Measurements from ENCODE around the gene CMPK1.

Gene CMPK1

GRCh38 chr1:47361380-47361779, 27.8 kb downstream of the CMPK1 start:
- no peak for DNase-seq (ENCODE audit: low read depth)
- H3K4me3 ChIP-seq (ENCODE audit: low read depth, low read length), result no peak overlapping the region
- in situ Hi-C loops (cut with HindIII; ENCODE audit: low sequenced_read_pairs), result no loop called here
- TF ChIP-seq CTCF (IDR thresholded peaks at IDR 0.05; ENCODE audit: low read depth, low read length, missing control alignments), result no peak

GRCh38 chr1:47362828-47363227, 29.2 kb downstream of the CMPK1 start:
- no peak overlapping the region for H3K4me3 ChIP-seq (ENCODE audit: low read depth, low read length)
- in situ Hi-C loops (cut with HindIII; ENCODE audit: low sequenced_read_pairs), result no loop called here
- DNase-seq (ENCODE audit: low read depth), result no peak
- TF ChIP-seq CTCF (IDR thresholded peaks at IDR 0.05; ENCODE audit: low read depth, low read length, missing control alignments), result no peak

GRCh38 chr1:47367651-47368050, 34.1 kb downstream of the CMPK1 start:
- in situ Hi-C loops (cut with HindIII; ENCODE audit: low sequenced_read_pairs), result no loop called here
- no peak for DNase-seq (ENCODE audit: low read depth)
- no peak overlapping the region for H3K4me3 ChIP-seq (ENCODE audit: low read depth, low read length)
- no peak for TF ChIP-seq CTCF (IDR thresholded peaks at IDR 0.05; ENCODE audit: low read depth, low read length, missing control alignments)

GRCh38 chr1:47371016-47371517, 37.5 kb downstream of the CMPK1 start:
- no peak for TF ChIP-seq CTCF (IDR thresholded peaks at IDR 0.05; ENCODE audit: low read depth, low read length, missing control alignments)

GRCh38 chr1:47374501-47374900, 40.9 kb downstream of the CMPK1 start:
- no peak for DNase-seq (ENCODE audit: low read depth)
- in situ Hi-C loops (cut with HindIII; ENCODE audit: low sequenced_read_pairs), result no loop called here
- no peak for TF ChIP-seq CTCF (IDR thresholded peaks at IDR 0.05; ENCODE audit: low read depth, low read length, missing control alignments)
- no peak overlapping the region for H3K4me3 ChIP-seq (ENCODE audit: low read depth, low read length)

More at GRCh38 chr1:47371016-47371517, 37.5 kb downstream of the CMPK1 start:
- peak; percentile 24 for DNase-seq (ENCODE audit: low read depth)
- in situ Hi-C loops (cut with HindIII; ENCODE audit: low sequenced_read_pairs), result no loop called here
- no peak overlapping the region for H3K4me3 ChIP-seq (ENCODE audit: low read depth, low read length)

GRCh38 chr1:47378147-47378546, 44.6 kb downstream of the CMPK1 start:
- no peak for DNase-seq (ENCODE audit: low read depth)
- no peak overlapping the region for H3K4me3 ChIP-seq (ENCODE audit: low read depth, low read length)
- no peak for TF ChIP-seq CTCF (IDR thresholded peaks at IDR 0.05; ENCODE audit: low read depth, low read length, missing control alignments)
- in situ Hi-C loops (cut with HindIII; ENCODE audit: low sequenced_read_pairs), result no loop called here

GRCh38 chr1:47380699-47381098, 47.1 kb downstream of the CMPK1 start:
- no peak for DNase-seq (ENCODE audit: low read depth)
- no peak for TF ChIP-seq CTCF (IDR thresholded peaks at IDR 0.05; ENCODE audit: low read depth, low read length, missing control alignments)
- in situ Hi-C loops (cut with HindIII; ENCODE audit: low sequenced_read_pairs), result no loop called here
- H3K4me3 ChIP-seq (ENCODE audit: low read depth, low read length), result no peak overlapping the region

Data from astrocyte of the cerebellum (primary cell).